CD14-positive monocyte (primary cell): Measurements from ENCODE around the gene RHOA. TPM values are rescaled to one million over a fixed set of nuclear protein-coding genes. Genes with fewer than 3 reads are reported as not detected.

Source experiments
- DNase-seq, 3 donors: peaks; one replicate each; pipeline ENCODE4 v3.0.0-alpha.2; 2011 to 2022
- H2AFZ ChIP-seq: 2 replicates; pipeline ENCODE4 v1.6.0; 2012; ENCODE audit warnings: mild to moderate bottlenecking, low read depth, low read length, inconsistent platforms; ENCODE audit not compliant: insufficient read depth, poor library complexity, severe bottlenecking
- H3K27ac ChIP-seq, 2 donors: 1 replicate in 1 of 2; 2 replicates in 1 of 2; pipeline ENCODE4 v1.5.1; 2012 to 2013; ENCODE audit warnings: low read length in 2 of 2, control low read depth in 1 of 2, inconsistent platforms in 1 of 2, low read depth in 1 of 2, mild to moderate bottlenecking in 1 of 2
- H3K27me3 ChIP-seq, 2 donors: one replicate each; pipeline versions ENCODE4 v1.6.0 to v1.6.1; 2011 to 2013; ENCODE audit warnings: low read length in 2 of 2; ENCODE audit not compliant: control insufficient read depth in 2 of 2, insufficient read depth in 2 of 2
- H3K36me3 ChIP-seq, 2 donors: replicated peaks in 1 of 2; 1 replicate in 1 of 2; 2 replicates in 1 of 2; pipeline versions ENCODE4 v1.5.1 to v1.6.1; 2012 to 2013; ENCODE audit warnings: low read length in 2 of 2, control low read depth in 1 of 2, inconsistent platforms in 1 of 2, mild to moderate bottlenecking in 1 of 2; ENCODE audit not compliant: insufficient read depth in 2 of 2, control insufficient read depth in 1 of 2
- H3K4me1 ChIP-seq, 2 donors: 1 replicate in 1 of 2; 2 replicates in 1 of 2; pipeline versions ENCODE4 v1.5.1 to v1.6.1; 2012 to 2013; ENCODE audit warnings: low read length in 2 of 2, control low read depth in 1 of 2, inconsistent platforms in 1 of 2, mild to moderate bottlenecking in 1 of 2, moderate library complexity in 1 of 2; ENCODE audit not compliant: insufficient read depth in 2 of 2, control insufficient read depth in 1 of 2
- H3K4me2 ChIP-seq: replicated peaks from 2 replicates; pipeline ENCODE3; 2012; ENCODE audit warnings: low read length, moderate library complexity, mild to moderate bottlenecking; ENCODE audit not compliant: poor library complexity, severe bottlenecking; ENCODE audit errors: extremely low read depth
- H3K4me3 ChIP-seq, 3 experiments: fragments of 200-600 bp in 1 of 3; sonication (generic) in 1 of 3; replicated peaks in 1 of 3; 1 replicate in 2 of 3; 2 replicates in 1 of 3; pipeline ENCODE4 v1.5.1; 2011 to 2013; ENCODE audit warnings: low read length in 3 of 3, mild to moderate bottlenecking in 3 of 3, control low read depth in 2 of 3, low read depth in 2 of 3, inconsistent platforms in 1 of 3, moderate library complexity in 1 of 3
- H3K79me2 ChIP-seq: 2 replicates; pipeline ENCODE4 v1.6.0; 2012; ENCODE audit warnings: mild to moderate bottlenecking, control low read depth, inconsistent platforms, low read length, moderate library complexity; ENCODE audit not compliant: insufficient read depth
- H3K9ac ChIP-seq: 2 replicates; pipeline ENCODE4 v1.6.0; 2017; ENCODE audit warnings: low read length, mild to moderate bottlenecking; ENCODE audit not compliant: insufficient read depth, poor library complexity, severe bottlenecking
- H3K9me3 ChIP-seq, 2 donors: replicated peaks in 1 of 2; 1 replicate in 1 of 2; 2 replicates in 1 of 2; pipeline versions ENCODE4 v1.5.1 to v1.6.1; 2012 to 2013; ENCODE audit warnings: low read length in 2 of 2, control low read depth in 1 of 2; ENCODE audit not compliant: control insufficient read depth in 1 of 2, insufficient read depth in 1 of 2
- H4K20me1 ChIP-seq: 2 replicates; pipeline ENCODE4 v1.6.0; 2012; ENCODE audit warnings: mild to moderate bottlenecking, low read length, control low read depth, moderate library complexity; ENCODE audit not compliant: insufficient read depth
- H3K27ac Mint-ChIP-seq, 7 donors: one replicate each; pipeline ENCODE4 v1.8.0; 2020; ENCODE audit warnings: mild to moderate bottlenecking in 7 of 7, mixed read lengths in 7 of 7, moderate library complexity in 6 of 7, inconsistent platforms in 2 of 7
- H3K27me3 Mint-ChIP-seq, 3 donors: one replicate each; pipeline ENCODE4 v1.8.0; 2021 to 2022; ENCODE audit warnings: low read depth in 3 of 3, mild to moderate bottlenecking in 3 of 3, mixed read lengths in 3 of 3, moderate library complexity in 3 of 3, inconsistent platforms in 1 of 3
- H3K36me3 Mint-ChIP-seq, 2 donors: one replicate each; pipeline ENCODE4 v1.8.0; 2020; ENCODE audit warnings: mixed read lengths in 2 of 2, inconsistent platforms in 1 of 2, mild to moderate bottlenecking in 1 of 2
- H3K4me1 Mint-ChIP-seq: one replicate; pipeline ENCODE4 v1.8.0; 2020; ENCODE audit warnings: mild to moderate bottlenecking, mixed read lengths
- H3K4me3 Mint-ChIP-seq, 2 donors: one replicate each; pipeline ENCODE4 v1.8.0; 2020; ENCODE audit warnings: mild to moderate bottlenecking in 2 of 2, mixed read lengths in 2 of 2, moderate library complexity in 1 of 2
- H3K9me3 Mint-ChIP-seq, 7 donors: one replicate each; pipeline ENCODE4 v1.8.0; 2020 to 2022; ENCODE audit warnings: mixed read lengths in 7 of 7, mild to moderate bottlenecking in 6 of 7, moderate library complexity in 6 of 7, inconsistent platforms in 2 of 7
- CTCF ChIP-seq: fragments of 200-600 bp; IDR thresholded peaks from one replicate; pipeline ENCODE4 v1.8.0; 2022; ENCODE audit warnings: antibody characterized with exemption, mild to moderate bottlenecking
- WGBS: methylation state at CpG from one replicate; pipeline ENCODE4 v1.1.5; 2013; ENCODE audit warnings: missing lambda C conversion rate; ENCODE audit not compliant: insufficient coverage; 5-methylcytosine and 5-hydroxymethylcytosine counted together
- intact Hi-C, 2 donors: fragments of 100-400 bp; cut with micrococcal nuclease; formaldehyde crosslinking; loops; one replicate each; pipeline versions ENCODE4 v1.15.0 to v1.15.1; 2023
- polyA plus RNA-seq, 3 donors: library from polyadenylated mRNA; depleted of rRNA in 1 of 3; unstranded in 2 of 3; stranded (reverse) in 1 of 3; fragments of 300-500 nt in 2 of 3; fragments of >200 nt in 1 of 3; fragmentation: Illumina TruSeq in 2 of 3; gene quantifications; 1 replicate in 2 of 3; 2 replicates in 1 of 3; pipeline ENCODE4 v1.2.3, GENCODE V29; 2012 to 2021

The RHOA gene
- polyA plus RNA-seq, 3 donors = 624 to 1,306 (median 1,179) TPM

DNA sequence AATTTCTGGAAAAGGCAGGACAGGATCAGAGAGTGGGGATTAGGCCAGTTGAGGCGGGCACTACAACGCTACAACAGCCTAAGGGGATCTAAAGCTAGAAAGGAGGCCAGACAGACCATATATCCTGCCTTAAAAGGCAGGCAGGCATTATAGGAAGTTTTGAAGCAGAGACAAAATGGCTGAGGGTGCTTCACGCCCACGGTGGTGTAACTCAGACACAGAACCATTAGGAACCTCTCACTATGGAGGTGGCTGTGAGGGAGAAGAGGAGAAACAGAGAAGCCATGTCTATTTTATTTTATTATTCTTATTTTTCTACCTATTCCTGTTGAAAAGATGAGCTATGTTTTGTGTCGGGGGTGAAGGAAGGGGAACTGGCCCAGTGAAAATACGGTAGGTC, 69.8 kb downstream of the RHOA start:
- peaks cover 88 to 95% of the 10 kb centered on the region in 2 donors for H3K4me1 ChIP-seq
- H3K27me3 Mint-ChIP-seq = peaks cover 0 to 9% (median 0%) of the 10 kb centered on the region in 3 donors

More for the DNA sequence above, 69.8 kb downstream of the RHOA start:
- H3K36me3 ChIP-seq = peaks cover under 1 to 3% of the 10 kb centered on the region in 2 donors
- H3K9me3 ChIP-seq = no peaks in the 10 kb centered on the region
- Mint-ChIP-seq H3K36me3 (peaks cover 6 to 12% of the 10 kb centered on the region in 2 donors), H3K27ac (peak overlapping the region; percentile 99 to 100 (median 100)), H3K4me3 (peak overlapping the region in 1 of 2 donors; percentile 0), H3K9me3 (no peaks in the 10 kb centered on the region), H3K4me1 (peaks cover 70% of the 10 kb centered on the region)
- DNase-seq = peak in 1 of 3 donors; percentile 33
- no peaks in the 10 kb centered on the region for H4K20me1 ChIP-seq
- peaks cover 54% of the 10 kb centered on the region for H3K79me2 ChIP-seq
- peak overlapping the region; percentile 53 for H2AFZ ChIP-seq
- no peak for TF ChIP-seq CTCF
- peak overlapping the region; percentile 98 to 99 for H3K27ac ChIP-seq
- H3K9ac ChIP-seq = no peak overlapping the region
- H3K4me2 ChIP-seq = no peak overlapping the region
- no CpG with 5 or more reads among the region's 6 CpGs for WGBS
- peak overlapping the region in 1 of 3 experiments; percentile 29 for H3K4me3 ChIP-seq
- intact Hi-C loops = loop anchor here (2.0 to 5.0 kb wide), 3 partner anchors 15 to 45 kb away; partner anchors contain the start of gene GPX1 (in 1 of the 2)
- H3K27me3 ChIP-seq = no peaks in the 10 kb centered on the region
